HG03469 (cell line): Measurements from ENCODE around the gene PAPPA.

Experiments
- ATAC-seq: cut with Tn5 transposase; IDR thresholded peaks from one replicate; pipeline ENCODE4 v1.9.1; 2021; ENCODE audit warnings: mild to moderate bottlenecking, moderate library complexity, moderate number of reproducible peaks; ENCODE audit not compliant: unreplicated experiment

Gene PAPPA

GRCh38 chr9:116151199-116151598 lies 2.4 kb upstream of the PAPPA start:
- ATAC-seq = no peak

DNA sequence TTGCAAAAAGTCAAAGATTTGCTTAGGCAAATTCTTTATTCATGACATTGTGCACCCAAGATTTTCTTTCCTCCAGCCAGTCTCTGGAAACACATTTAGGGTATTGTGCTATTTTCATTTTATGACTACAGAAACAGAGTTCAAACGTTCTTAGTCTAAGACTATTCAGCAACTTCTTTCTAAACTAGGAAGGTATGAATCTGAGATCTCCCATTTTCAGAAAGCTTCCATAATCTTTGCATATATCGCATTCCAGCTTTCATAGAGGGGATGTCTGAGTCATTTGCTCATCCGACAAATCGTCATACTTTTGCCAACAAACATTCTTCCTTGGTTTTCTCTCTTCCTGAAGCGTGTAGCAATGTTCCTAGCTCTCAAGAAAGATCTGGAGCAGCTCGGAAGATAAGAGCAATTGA lies 1.6 kb upstream of the PAPPA start:
- no peak for ATAC-seq

GRCh38 chr9:116152390-116152789 lies 1.2 kb upstream of the PAPPA start:
- no peak for ATAC-seq

- no peak for ATAC-seq
These were observed 438 bp upstream of the PAPPA start for GRCh38 chr9:116152941-116153764.

DNA sequence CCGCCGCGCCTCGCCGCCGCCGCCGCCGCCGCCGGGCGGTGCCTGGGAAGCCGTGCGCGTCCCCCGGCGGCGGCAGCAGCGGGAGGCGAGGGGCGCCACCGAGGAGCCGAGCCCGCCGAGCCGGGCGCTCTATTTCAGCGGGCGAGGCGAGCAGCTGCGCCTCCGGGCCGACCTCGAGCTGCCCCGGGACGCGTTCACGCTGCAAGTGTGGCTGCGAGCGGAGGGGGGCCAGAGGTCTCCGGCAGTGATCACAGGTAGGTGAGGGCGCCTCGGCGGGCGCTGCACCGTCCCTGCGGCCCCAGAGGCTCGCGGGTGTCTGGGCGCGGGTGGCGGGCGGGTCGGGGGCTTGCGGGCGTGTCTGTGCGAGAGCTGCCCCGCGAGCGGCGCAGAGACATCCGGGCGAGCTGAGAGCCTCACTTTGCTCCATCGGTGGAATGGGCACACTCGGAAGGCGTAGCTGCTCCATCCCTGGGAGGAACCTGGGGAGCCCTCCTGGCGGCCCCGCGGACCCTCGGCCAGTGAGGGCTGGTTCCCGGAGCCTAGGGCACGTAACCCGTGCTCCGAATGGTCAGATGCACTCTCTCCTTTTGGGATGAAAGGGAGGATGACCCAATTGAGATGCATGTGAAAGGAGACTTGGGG lies 864 bp downstream of the PAPPA start:
- no peak for ATAC-seq

- no peak for ATAC-seq
These were observed 1.5 kb downstream of the PAPPA start for GRCh38 chr9:116154976-116155697.

GRCh38 chr9:116155698-116156039 lies 2.1 kb downstream of the PAPPA start:
- ATAC-seq = no peak

DNA sequence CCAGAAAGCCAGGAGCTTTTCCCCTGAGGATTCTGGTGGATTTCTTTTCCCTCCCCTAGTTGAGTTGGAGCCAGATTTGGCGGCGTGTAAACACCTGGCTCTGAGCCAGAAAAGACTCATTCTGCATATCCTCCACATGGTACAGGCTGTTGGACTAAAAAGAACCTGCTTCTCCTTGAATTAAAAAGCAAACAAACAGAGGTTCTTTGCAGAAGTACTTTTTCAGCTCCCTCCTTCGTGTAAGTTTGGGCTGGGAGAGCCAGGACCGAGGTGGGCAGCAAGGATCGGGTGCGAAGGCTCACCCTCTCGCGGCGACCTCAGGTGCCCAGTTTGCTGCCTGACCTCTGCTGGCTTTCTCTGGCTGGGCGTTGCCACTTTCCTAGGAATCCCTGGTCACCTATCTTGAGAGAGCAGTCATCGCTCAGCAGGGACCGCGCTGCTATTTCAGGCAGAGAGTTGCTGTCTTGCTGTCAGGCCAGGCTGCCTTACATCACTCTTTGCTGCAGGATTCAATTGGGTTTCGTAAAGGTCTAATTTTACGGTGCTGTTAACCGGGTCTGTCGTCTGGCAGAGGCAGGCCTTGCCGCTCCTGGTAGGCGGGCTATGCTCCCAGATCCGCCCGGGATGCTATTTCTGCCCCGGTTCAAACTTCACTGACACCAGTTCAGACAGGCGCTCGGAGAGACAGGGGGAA lies 3.2 kb downstream of the PAPPA start:
- ATAC-seq = no peak

DNA sequence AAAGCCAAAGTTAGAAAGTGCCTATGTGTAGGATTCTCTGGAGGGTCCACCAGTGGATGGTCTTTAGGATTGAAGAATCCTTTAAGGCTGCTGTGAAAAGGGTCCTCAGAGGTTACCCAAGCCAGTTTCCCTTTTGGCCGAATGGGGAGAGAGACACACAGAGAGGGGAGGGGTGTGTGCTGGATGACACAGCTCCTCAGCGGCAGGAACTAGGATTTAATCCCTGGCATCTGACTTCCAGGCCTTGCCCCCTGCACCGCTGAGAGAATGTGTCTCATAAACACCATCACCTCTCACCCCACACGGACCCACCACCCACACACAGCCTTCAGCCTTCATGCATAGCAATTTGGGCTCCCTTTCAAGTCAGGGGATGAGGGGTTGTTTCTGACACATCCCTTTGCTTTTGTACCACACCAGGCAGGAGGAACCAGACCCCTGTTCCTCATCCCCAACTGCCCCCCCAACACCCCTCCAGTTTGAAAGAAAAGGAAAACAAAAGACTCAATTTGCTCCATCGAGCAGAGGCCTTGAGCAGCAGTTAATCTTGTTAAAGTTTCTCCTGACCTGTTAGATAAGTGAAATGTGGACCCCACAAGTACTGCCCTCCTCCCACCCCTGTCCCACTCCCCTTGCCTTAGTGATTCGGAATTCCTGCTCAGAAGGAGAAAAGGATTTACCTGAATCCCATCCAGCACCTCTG lies 4.0 kb downstream of the PAPPA start:
- ATAC-seq = no peak

- no peak for ATAC-seq
These were observed 7.3 kb downstream of the PAPPA start for GRCh38 chr9:116160676-116161571.

DNA sequence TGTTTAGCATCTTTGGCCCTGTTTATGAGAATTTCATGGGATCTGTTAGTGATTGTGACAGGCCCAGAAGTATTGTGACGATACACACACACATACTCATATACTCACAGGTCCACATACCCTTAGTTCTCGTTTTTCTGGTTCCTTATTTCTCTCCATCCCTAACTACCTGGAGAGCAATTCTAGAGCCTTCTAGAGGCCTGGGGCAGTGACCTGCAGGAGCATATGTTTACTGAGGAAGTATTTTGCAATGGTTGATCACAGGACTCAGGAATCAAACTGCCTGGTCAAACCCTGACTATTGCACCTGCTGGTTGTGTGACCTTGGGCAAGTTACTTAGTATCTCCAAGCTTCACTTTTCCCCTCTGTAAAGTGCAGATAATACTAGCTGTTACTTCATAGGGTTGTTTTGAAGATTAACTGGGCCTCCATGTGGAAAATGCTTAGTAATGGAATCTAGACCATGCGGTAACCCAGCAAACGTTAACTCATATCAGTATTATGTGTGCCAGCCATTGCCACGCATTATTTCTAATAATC lies 8.7 kb downstream of the PAPPA start:
- ATAC-seq = no peak

DNA sequence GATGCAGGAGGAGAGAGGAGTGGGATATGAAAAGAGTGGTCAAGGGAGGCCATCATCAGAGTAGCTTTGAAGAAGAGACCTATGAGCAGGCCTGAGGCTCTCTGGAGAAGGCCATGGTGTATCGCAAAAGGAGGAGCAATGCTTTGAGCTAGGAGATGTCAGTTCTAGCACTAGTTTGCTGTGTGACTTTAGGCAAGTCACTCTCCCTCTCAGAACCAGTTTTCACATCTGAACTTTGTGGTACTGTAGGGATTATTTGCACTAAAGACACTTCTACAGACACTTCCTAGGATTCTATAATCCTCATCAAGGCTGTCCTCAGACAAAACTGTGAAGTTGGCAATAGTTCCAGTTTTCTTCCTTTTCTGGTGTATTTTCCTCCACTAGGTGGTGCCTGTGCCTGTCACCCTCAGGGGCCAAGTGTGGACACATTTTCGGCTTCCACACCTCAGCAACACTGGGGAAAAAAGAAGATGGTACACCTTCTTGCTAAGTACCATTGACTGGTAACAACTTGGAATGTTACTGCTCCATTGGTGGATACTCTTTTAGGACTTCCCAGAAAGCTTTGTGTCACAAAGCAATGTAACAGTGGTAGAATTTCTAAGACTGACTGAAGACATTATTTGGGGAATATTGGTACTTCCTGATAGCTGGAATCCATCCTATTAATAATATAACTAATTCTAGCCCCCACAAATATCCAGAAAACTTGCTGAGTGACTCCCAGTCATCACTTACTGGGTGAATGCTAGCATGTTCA lies 9.9 kb downstream of the PAPPA start:
- ATAC-seq = no peak

DNA sequence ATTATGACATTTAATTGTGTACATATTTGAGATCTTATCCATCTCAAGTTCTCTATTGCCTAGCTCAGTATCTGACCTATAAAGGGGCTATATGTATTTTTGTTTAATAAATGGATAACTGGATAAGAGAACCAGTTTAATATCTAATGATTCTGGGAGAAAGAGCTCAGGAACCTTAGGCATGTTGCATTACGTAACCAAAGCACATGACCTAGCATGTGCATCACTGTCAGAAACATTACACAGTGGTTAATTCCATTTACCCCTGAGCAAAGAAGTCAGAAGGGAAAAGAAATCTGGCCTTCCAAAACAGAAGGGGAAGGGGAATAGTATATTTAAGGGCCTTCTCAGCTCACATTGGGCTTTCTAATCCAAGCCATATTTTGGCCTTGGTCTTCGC lies 12.3 kb downstream of the PAPPA start:
- no peak for ATAC-seq

- ATAC-seq = no peak
These were observed 13.1 kb downstream of the PAPPA start for GRCh38 chr9:116166713-116167112.

GRCh38 chr9:116168231-116168630 lies 14.6 kb downstream of the PAPPA start:
- no peak for ATAC-seq

DNA sequence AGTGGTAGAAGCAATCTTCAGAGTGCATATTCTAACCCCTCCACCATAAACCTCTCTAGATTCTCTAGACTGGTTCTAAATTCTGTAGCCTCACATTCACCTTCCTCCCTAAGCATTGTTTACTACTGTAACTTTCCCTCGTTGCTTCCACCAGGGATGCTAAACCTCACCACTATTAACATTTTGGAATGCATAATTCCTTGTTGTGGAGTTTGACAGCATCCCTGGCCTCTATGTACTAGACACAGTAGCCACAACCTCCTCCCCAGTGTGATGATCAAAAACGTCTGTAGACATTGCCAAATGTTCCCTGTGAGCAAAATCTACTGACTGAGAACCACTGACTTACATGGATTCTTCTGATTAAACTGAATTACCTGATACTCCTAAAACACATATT lies 18.6 kb downstream of the PAPPA start:
- no peak for ATAC-seq

DNA sequence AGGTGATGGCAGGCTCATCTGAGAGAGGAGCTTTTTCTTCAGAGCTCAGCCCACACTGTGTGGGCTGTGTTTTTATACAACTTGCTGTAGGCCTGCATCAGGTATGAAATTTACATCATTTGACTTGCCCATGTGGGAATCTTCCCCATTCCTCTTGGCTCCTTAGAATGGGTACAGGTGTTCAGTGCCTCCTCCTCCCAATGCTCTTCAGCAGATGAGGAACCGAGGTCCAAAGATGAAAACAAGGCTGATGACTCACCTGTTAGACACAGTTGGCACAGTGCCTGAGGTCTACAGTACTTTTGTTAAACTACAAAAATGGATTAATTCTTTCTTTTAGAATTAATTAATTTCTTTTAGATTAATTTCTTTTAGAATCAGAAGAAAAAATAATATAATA lies 20.8 kb downstream of the PAPPA start:
- ATAC-seq = no peak

DNA sequence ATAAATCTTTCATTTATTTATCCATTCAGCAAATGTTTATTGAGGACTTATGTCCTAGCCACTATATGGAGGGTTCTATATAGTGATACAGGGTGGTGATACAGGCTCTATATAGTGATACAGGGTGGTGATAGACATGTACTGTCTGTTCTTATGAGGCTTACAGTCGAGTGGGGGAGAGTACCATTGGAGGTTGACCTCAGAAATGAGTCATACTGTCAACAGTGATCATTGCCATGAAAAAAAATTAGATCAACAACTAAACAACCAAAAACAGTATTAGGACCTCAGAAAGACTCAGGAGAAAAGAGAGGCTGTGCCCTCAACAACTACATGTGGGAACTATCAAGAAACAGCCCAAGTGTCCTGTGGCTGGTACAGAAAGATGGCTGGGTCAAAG lies 22.0 kb downstream of the PAPPA start:
- ATAC-seq = no peak
